ENCODE measurements around the gene TCIRG1. TPM values are rescaled to one million over a fixed set of nuclear protein-coding genes. Genes with fewer than 3 reads are reported as not detected.

TCIRG1 gene
- total RNA-seq, 6 experiments from 2014 or later, result 39.4 to 97.1 (median 69.3) TPM

GRCh38 chr11:68067991-68068390, 29.2 kb downstream of the TCIRG1 start:
- DNase-seq (no peak), ATAC-seq (no peak)
- Histone ChIP-seq H3K27me3 (no peaks in the 10 kb centered on the region), H3K4me1 (no peaks in the 10 kb centered on the region), H3K4me3 (no peak overlapping the region), H3K9me3 (no peaks in the 10 kb centered on the region), H3K27ac (no peak overlapping the region), H3K36me3 (peaks cover 0 to 92% (median 49%) of the 10 kb centered on the region in 4 donors)
- intact Hi-C loops (cut with DNase I), result no loop called here
- 90% methylated on average over 5 of the region's 5 CpGs for WGBS (ENCODE audit: insufficient coverage, low coverage, low lambda C conversion rate, missing lambda C conversion rate)
- TF ChIP-seq CTCF (IDR thresholded peaks at IDR 0.05) (no peak), POLR2A (IDR thresholded peaks at IDR 0.05) (no peak)

GRCh38 chr11:68071281-68072048, 32.6 kb downstream of the TCIRG1 start:
- intact Hi-C loops (cut with DNase I), result no loop called here
- peaks cover 0 to 19% (median 0%) of the 10 kb centered on the region in 4 donors for H3K4me1 ChIP-seq
- WGBS (ENCODE audit: insufficient coverage, low coverage, low lambda C conversion rate, missing lambda C conversion rate), result 64% methylated on average over 2 of the region's 3 CpGs
- no peak overlapping the region for H3K4me3 ChIP-seq
- DNase-seq, result no peak
- no peaks in the 10 kb centered on the region for H3K27me3 ChIP-seq
- no peak overlapping the region for H3K27ac ChIP-seq
- no peak for TF ChIP-seq POLR2A (IDR thresholded peaks at IDR 0.05)
- TF ChIP-seq CTCF (IDR thresholded peaks at IDR 0.05), result no peak
- no peaks in the 10 kb centered on the region for H3K9me3 ChIP-seq
- ATAC-seq, result peak in 1 of 4 donors; percentile 24
- H3K36me3 ChIP-seq, result peaks cover 0 to 65% (median 39%) of the 10 kb centered on the region in 4 donors

GRCh38 chr11:68074584-68075352, 35.9 kb downstream of the TCIRG1 start:
- Histone ChIP-seq H3K27ac (no peak overlapping the region), H3K36me3 (peaks cover 0 to 37% (median 21%) of the 10 kb centered on the region in 4 donors), H3K4me1 (peaks cover 0 to 30% (median 3%) of the 10 kb centered on the region in 4 donors), H3K27me3 (no peaks in the 10 kb centered on the region), H3K9me3 (no peaks in the 10 kb centered on the region), H3K4me3 (no peak overlapping the region)
- intact Hi-C loops (cut with DNase I), result no loop called here
- 41% methylated on average over 10 of the region's 10 CpGs for WGBS (ENCODE audit: insufficient coverage, low coverage, low lambda C conversion rate, missing lambda C conversion rate)
- TF ChIP-seq POLR2A (IDR thresholded peaks at IDR 0.05) (no peak), CTCF (IDR thresholded peaks at IDR 0.05) (no peak)
- DNase-seq, result no peak
- ATAC-seq, result peak; percentile 29 to 71 (median 53)

GRCh38 chr11:68076371-68077042, 37.7 kb downstream of the TCIRG1 start:
- no peak for DNase-seq
- WGBS (ENCODE audit: insufficient coverage, low coverage, low lambda C conversion rate, missing lambda C conversion rate), result 45% methylated on average over 7 of the region's 11 CpGs
- Histone ChIP-seq H3K36me3 (peaks cover 0 to 30% (median 13%) of the 10 kb centered on the region in 4 donors), H3K27ac (no peak overlapping the region), H3K9me3 (no peaks in the 10 kb centered on the region), H3K27me3 (no peaks in the 10 kb centered on the region), H3K4me1 (peaks cover 0 to 32% (median 3%) of the 10 kb centered on the region in 4 donors), H3K4me3 (no peak overlapping the region)
- ATAC-seq, result peak; percentile 34 to 56 (median 46)
- intact Hi-C loops (cut with DNase I), result no loop called here
- TF ChIP-seq POLR2A (IDR thresholded peaks at IDR 0.05) (no peak), CTCF (IDR thresholded peaks at IDR 0.05) (peak in 1 of 4 donors; percentile 13)
